NB4 (cell line): ENCODE results near the gene GOSR2.

Source experiments
- CTCF ChIP-seq: IDR thresholded peaks from one replicate; pipeline ENCODE4 v1.5.1; 2012; ENCODE audit warnings: low read depth, low read length
- MAX ChIP-seq: IDR thresholded peaks from 2 replicates; pipeline ENCODE4 v1.6.1; 2011; ENCODE audit warnings: low read depth, low read length
- MYC ChIP-seq: IDR thresholded peaks from 2 replicates; pipeline ENCODE4 v1.6.1; 2011; ENCODE audit warnings: low read depth, low read length
- POLR2A ChIP-seq: IDR thresholded peaks from 2 replicates; pipeline ENCODE4 v1.6.1; 2011; ENCODE audit warnings: mild to moderate bottlenecking; ENCODE audit not compliant: insufficient read length; ENCODE audit errors: extremely low read depth

GRCh38 chr17:46898364-46898763 is 24.6 kb upstream of the GOSR2 start:
- TF ChIP-seq CTCF (no peak), POLR2A (no peak), MAX (no peak), MYC (no peak)
